ENCODE data around the gene GATA5.

GRCh38 chr20:62493886-62494285 lies 18.1 kb upstream of the GATA5 start:
- TF ChIP-seq CTCF (IDR thresholded peaks at IDR 0.05; ENCODE audit: low read length) (no peak), EZH2 (IDR thresholded peaks at IDR 0.05; ENCODE audit: borderline replicate concordance, low read length) (no peak)
